ENCODE measurements around the gene HOXA7. TPM values are rescaled to one million over a fixed set of nuclear protein-coding genes. Genes with fewer than 3 reads are reported as not detected.
A peak's percentile ranks its signal among the peaks of the same experiment; 100 is the strongest.

The HOXA7 gene
- total and polyA plus RNA-seq, 7 experiments from 2014 or later, result not detected

- intact Hi-C loops (cut with micrococcal nuclease), result loop anchor here in 1 of 2 donors (5.0 kb wide), 1 partner anchor 40 kb away; the partner anchor contains the start of gene EVX1
- Mint-ChIP-seq H3K4me1 (peaks cover 9 to 59% (median 52%) of the 10 kb centered on the region in 7 donors), H3K27me3 (peaks cover 83 to 89% (median 86%) of the 10 kb centered on the region in 5 donors), H3K27ac (no peak overlapping the region), H3K36me3 (peaks cover 0 to 5% (median 0%) of the 10 kb centered on the region in 5 donors), H3K4me3 (peak overlapping the region in 3 of 10 donors; percentile 49 to 75 (median 74)), H3K9me3 (peaks cover 0 to 13% (median 3%) of the 10 kb centered on the region in 11 donors)
- Histone ChIP-seq H3K4me3 (ENCODE audit: low read length) (no peak overlapping the region), H3K27ac (ENCODE audit: low read depth, low read length) (no peak overlapping the region), H3K9me3 (ENCODE audit: control insufficient read depth in 2 of 3, low read length in 3 of 3) (no peaks in the 10 kb centered on the region), H3K27me3 (ENCODE audit: control insufficient read depth in 2 of 2, insufficient read depth in 2 of 2, low read length in 2 of 2) (peaks cover 25 to 59% of the 10 kb centered on the region in 2 donors), H3K4me1 (ENCODE audit: control insufficient read depth in 2 of 2, insufficient read depth in 2 of 2, low read length in 2 of 2) (peaks cover 15 to 18% of the 10 kb centered on the region in 2 donors), H3K36me3 (ENCODE audit: control insufficient read depth in 2 of 3, insufficient read depth in 3 of 3, low read length in 3 of 3) (no peaks in the 10 kb centered on the region)
- ATAC-seq (no peak), DNase-seq (no peak)
- ChIA-PET POLR2A (no interaction called here), CTCF (interaction anchor here (1.1 kb wide), 1 partner anchor 817 kb away, joined by 3 read pairs; no protein-coding TSS in a partner anchor)
Observed at GRCh38 chr7:27202862-27203134, 46.3 kb upstream of the HOXA7 start.

- DNase-seq (no peak), ATAC-seq (no peak)
- intact Hi-C loops (cut with micrococcal nuclease), result loop anchor here in 1 of 2 donors (5.0 kb wide), 1 partner anchor 40 kb away; the partner anchor contains the start of gene EVX1
- POLR2A ChIA-PET, result no interaction called here
- peaks cover 9 to 61% (median 52%) of the 10 kb centered on the region in 7 donors for H3K4me1 Mint-ChIP-seq
- peaks cover 0 to 5% (median 0%) of the 10 kb centered on the region in 5 donors for H3K36me3 Mint-ChIP-seq
- peaks cover 83 to 89% (median 86%) of the 10 kb centered on the region in 5 donors for H3K27me3 Mint-ChIP-seq
- Histone ChIP-seq H3K9me3 (ENCODE audit: control insufficient read depth in 2 of 3, low read length in 3 of 3) (no peaks in the 10 kb centered on the region), H3K4me1 (ENCODE audit: control insufficient read depth in 2 of 2, insufficient read depth in 2 of 2, low read length in 2 of 2) (peaks cover 15 to 18% of the 10 kb centered on the region in 2 donors), H3K36me3 (ENCODE audit: control insufficient read depth in 2 of 3, insufficient read depth in 3 of 3, low read length in 3 of 3) (no peaks in the 10 kb centered on the region), H3K27me3 (ENCODE audit: control insufficient read depth in 2 of 2, insufficient read depth in 2 of 2, low read length in 2 of 2) (peaks cover 28 to 59% of the 10 kb centered on the region in 2 donors), H3K4me3 (ENCODE audit: low read length) (no peak overlapping the region), H3K27ac (ENCODE audit: low read depth, low read length) (no peak overlapping the region)
- CTCF ChIA-PET, result interaction anchor here (1.1 kb wide), 1 partner anchor 817 kb away, joined by 3 read pairs; no protein-coding TSS in a partner anchor
- peak overlapping the region in 8 of 10 donors; percentile 30 to 85 (median 46) for H3K4me3 Mint-ChIP-seq
- H3K9me3 Mint-ChIP-seq, result peaks cover 0 to 14% (median 3%) of the 10 kb centered on the region in 11 donors
- H3K27ac Mint-ChIP-seq, result no peak overlapping the region
Observed at GRCh38 chr7:27202018-27202861, 45.8 kb upstream of the HOXA7 start.

- Mint-ChIP-seq H3K4me3 (peak overlapping the region in 7 of 10 donors; percentile 69 to 85 (median 75)), H3K27me3 (peaks cover 83 to 89% (median 86%) of the 10 kb centered on the region in 5 donors), H3K27ac (peak overlapping the region in 1 of 9 donors; percentile 65), H3K9me3 (peaks cover 0 to 14% (median 3%) of the 10 kb centered on the region in 11 donors), H3K36me3 (peaks cover 0 to 5% (median 0%) of the 10 kb centered on the region in 5 donors), H3K4me1 (peaks cover 9 to 60% (median 52%) of the 10 kb centered on the region in 7 donors)
- POLR2A ChIA-PET, result no interaction called here
- no peaks in the 10 kb centered on the region for H3K36me3 ChIP-seq (ENCODE audit: control insufficient read depth in 2 of 3, insufficient read depth in 3 of 3, low read length in 3 of 3)
- H3K4me3 ChIP-seq (ENCODE audit: low read length), result no peak overlapping the region
- DNase-seq, result no peak
- H3K4me1 ChIP-seq (ENCODE audit: control insufficient read depth in 2 of 2, insufficient read depth in 2 of 2, low read length in 2 of 2), result peaks cover 15 to 18% of the 10 kb centered on the region in 2 donors
- H3K27me3 ChIP-seq (ENCODE audit: control insufficient read depth in 2 of 2, insufficient read depth in 2 of 2, low read length in 2 of 2), result peaks cover 28 to 59% of the 10 kb centered on the region in 2 donors
- CTCF ChIA-PET, result no interaction called here
- H3K9me3 ChIP-seq (ENCODE audit: control insufficient read depth in 2 of 3, low read length in 3 of 3), result no peaks in the 10 kb centered on the region
- no peak for ATAC-seq
- H3K27ac ChIP-seq (ENCODE audit: low read depth, low read length), result no peak overlapping the region
- intact Hi-C loops (cut with micrococcal nuclease), result loop anchor here (2.0 to 5.0 kb wide), 2 partner anchors 17 to 41 kb away; partner anchors contain the start of genes EVX1 (in 1 of the 2) and HOXA11 (in 1 of the 2)
Observed at GRCh38 chr7:27201580-27202017, 45.1 kb upstream of the HOXA7 start.

- intact Hi-C loops (cut with micrococcal nuclease), result loop anchor here (2.0 to 5.0 kb wide), 2 partner anchors 16 to 41 kb away; partner anchors contain the start of genes EVX1 (in 1 of the 2) and HOXA11 (in 1 of the 2)
Observed at GRCh38 chr7:27200761-27201579, 44.5 kb upstream of the HOXA7 start.

GRCh38 chr7:27199849-27200760 is 43.6 kb upstream of the HOXA7 start, which contains the start of gene HOXA13:
Gene HOXA13, minus strand, starts transcription at chr7:27200091. Its CDS starts 14 bp downstream, at chr7:27200077.
- Histone ChIP-seq H3K4me1 (ENCODE audit: control insufficient read depth in 2 of 2, insufficient read depth in 2 of 2, low read length in 2 of 2) (peaks cover 15 to 18% of the 10 kb centered on the region in 2 donors), H3K9me3 (ENCODE audit: control insufficient read depth in 2 of 3, low read length in 3 of 3) (no peaks in the 10 kb centered on the region), H3K27me3 (ENCODE audit: control insufficient read depth in 2 of 2, insufficient read depth in 2 of 2, low read length in 2 of 2) (peaks cover 22 to 58% of the 10 kb centered on the region in 2 donors), H3K36me3 (ENCODE audit: control insufficient read depth in 2 of 3, insufficient read depth in 3 of 3, low read length in 3 of 3) (no peaks in the 10 kb centered on the region), H3K27ac (ENCODE audit: low read depth, low read length) (no peak within 1 kb of the TSS), H3K4me3 (ENCODE audit: low read length) (peak within 1 kb of the TSS; percentile 11)
- peak within 1 kb of the TSS in 4 of 9 donors; percentile 65 to 86 (median 69) for H3K27ac Mint-ChIP-seq
- ATAC-seq (peak; percentile 63), DNase-seq (peak in 1 of 9 donors; percentile 22)
- H3K9me3 Mint-ChIP-seq, result peaks cover 0 to 12% (median 0%) of the 10 kb centered on the region in 11 donors
- peaks cover 0 to 5% (median 0%) of the 10 kb centered on the region in 5 donors for H3K36me3 Mint-ChIP-seq
- POLR2A ChIA-PET, result interaction anchor here (1.3 kb wide), 1 partner anchor 26 kb away, joined by 4 read pairs; the partner anchor contains the start of gene HOXA10
- H3K27me3 Mint-ChIP-seq, result peaks cover 83 to 87% (median 86%) of the 10 kb centered on the region in 5 donors
- CTCF ChIA-PET, result no interaction called here
- peaks cover 9 to 51% (median 45%) of the 10 kb centered on the region in 7 donors for H3K4me1 Mint-ChIP-seq
- intact Hi-C loops (cut with micrococcal nuclease), result loop anchor here (2.0 to 10.0 kb wide), 7 partner anchors 15 to 1755 kb away; partner anchors contain the start of genes EVX1 (in 1 of the 2), HOXA11 (in 1 of the 2) and TRIL (in 1 of the 2)
- peak within 1 kb of the TSS; percentile 51 to 91 (median 78) for H3K4me3 Mint-ChIP-seq

More at GRCh38 chr7:27200761-27201579, 44.5 kb upstream of the HOXA7 start:
- Histone ChIP-seq H3K27me3 (ENCODE audit: control insufficient read depth in 2 of 2, insufficient read depth in 2 of 2, low read length in 2 of 2) (peaks cover 27 to 60% of the 10 kb centered on the region in 2 donors), H3K4me1 (ENCODE audit: control insufficient read depth in 2 of 2, insufficient read depth in 2 of 2, low read length in 2 of 2) (peaks cover 15 to 18% of the 10 kb centered on the region in 2 donors), H3K4me3 (ENCODE audit: low read length) (peak overlapping the region; percentile 11), H3K36me3 (ENCODE audit: control insufficient read depth in 2 of 3, insufficient read depth in 3 of 3, low read length in 3 of 3) (no peaks in the 10 kb centered on the region), H3K27ac (ENCODE audit: low read depth, low read length) (no peak overlapping the region), H3K9me3 (ENCODE audit: control insufficient read depth in 2 of 3, low read length in 3 of 3) (no peaks in the 10 kb centered on the region)
- ChIA-PET CTCF (no interaction called here), POLR2A (no interaction called here)
- H3K9me3 Mint-ChIP-seq, result peaks cover 0 to 14% (median 1%) of the 10 kb centered on the region in 11 donors
- H3K27ac Mint-ChIP-seq, result peak overlapping the region in 4 of 9 donors; percentile 18 to 86 (median 68)
- ATAC-seq, result peak; percentile 46
- no peak for DNase-seq
- H3K36me3 Mint-ChIP-seq, result peaks cover 0 to 5% (median 0%) of the 10 kb centered on the region in 5 donors
- peaks cover 82 to 88% (median 85%) of the 10 kb centered on the region in 5 donors for H3K27me3 Mint-ChIP-seq
- H3K4me3 Mint-ChIP-seq, result peak overlapping the region; percentile 41 to 85 (median 76)
- H3K4me1 Mint-ChIP-seq, result peaks cover 9 to 59% (median 52%) of the 10 kb centered on the region in 7 donors
